GM21360 (cell line): ENCODE data around the gene CCK.
"Not testable (repeated sequence)": the region's sequence is repeated elsewhere in the genome, so short reads cannot be mapped to it uniquely, and the experiment has no call there.

Experiments used
- ATAC-seq: cut with Tn5 transposase; IDR thresholded peaks from one replicate; pipeline ENCODE4 v1.9.1; 2021; ENCODE audit warnings: mild to moderate bottlenecking, moderate library complexity; ENCODE audit not compliant: unreplicated experiment

Gene CCK, protein sequence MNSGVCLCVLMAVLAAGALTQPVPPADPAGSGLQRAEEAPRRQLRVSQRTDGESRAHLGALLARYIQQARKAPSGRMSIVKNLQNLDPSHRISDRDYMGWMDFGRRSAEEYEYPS

GRCh38 chr3:42266085-42266484 lies at the start of gene CCK:
Gene CCK, minus strand, starts transcription at chr3:42266185. Its CDS starts 2,555 bp downstream, at chr3:42263630.
- no peak for ATAC-seq

- ATAC-seq, result no peak
Observed at GRCh38 chr3:42314411-42314810, 48.4 kb upstream of the CCK start.

GRCh38 chr3:42308651-42309050 lies 42.7 kb upstream of the CCK start:
- no peak for ATAC-seq

DNA sequence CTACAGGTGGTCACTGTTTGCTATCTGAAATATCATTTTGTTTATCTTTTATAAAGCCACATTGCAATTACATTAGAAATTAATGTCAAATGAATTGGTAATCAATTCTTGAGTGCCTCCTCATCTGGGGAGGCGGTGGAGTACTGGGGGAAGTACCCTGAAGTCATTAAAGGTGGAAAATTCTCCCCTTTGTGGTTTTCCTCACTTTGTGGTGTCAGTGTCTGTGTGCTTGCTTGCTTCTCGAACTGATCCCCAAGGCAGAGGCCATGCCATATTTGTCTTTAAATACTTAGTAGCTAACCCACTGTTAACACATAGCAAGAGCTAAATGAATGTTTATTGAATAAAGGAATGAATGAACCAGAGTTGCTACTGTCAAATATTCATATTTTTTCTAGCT lies 40.5 kb upstream of the CCK start:
- no peak for ATAC-seq

DNA sequence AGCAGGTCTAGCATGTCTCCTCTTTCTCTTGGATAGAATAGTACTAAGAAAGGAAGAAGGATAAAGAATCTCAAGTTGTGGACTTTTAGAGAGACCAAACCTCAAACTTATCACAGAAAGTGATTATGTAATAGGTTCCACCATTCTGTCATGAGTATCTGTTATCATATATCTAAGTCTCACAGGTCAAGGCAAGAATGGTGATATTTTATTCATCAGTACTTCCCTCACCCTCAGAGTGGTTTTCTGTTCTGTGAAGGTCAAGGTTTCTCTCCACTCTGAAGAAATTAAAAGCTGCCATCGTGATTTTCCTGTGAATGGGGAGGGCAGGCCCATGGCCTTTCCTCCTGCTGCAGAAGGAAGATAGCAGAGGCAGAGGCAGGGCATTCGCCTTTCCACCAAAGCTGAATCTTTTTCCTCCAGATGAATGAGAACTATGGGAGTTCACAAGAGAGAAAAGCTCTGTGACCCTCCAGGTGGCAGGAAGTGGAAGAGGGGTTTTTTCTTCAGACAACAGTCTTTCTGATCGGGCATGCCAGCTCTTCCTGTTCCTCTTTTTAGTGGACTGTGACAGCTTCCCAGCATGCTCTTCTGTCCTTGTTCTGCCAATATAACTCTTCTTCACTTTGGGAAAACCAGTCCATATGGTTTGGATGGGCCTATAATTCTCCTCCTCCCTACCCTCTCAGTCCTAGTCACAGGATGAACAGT lies 37.1 kb upstream of the CCK start:
- peak; percentile 49 for ATAC-seq

DNA sequence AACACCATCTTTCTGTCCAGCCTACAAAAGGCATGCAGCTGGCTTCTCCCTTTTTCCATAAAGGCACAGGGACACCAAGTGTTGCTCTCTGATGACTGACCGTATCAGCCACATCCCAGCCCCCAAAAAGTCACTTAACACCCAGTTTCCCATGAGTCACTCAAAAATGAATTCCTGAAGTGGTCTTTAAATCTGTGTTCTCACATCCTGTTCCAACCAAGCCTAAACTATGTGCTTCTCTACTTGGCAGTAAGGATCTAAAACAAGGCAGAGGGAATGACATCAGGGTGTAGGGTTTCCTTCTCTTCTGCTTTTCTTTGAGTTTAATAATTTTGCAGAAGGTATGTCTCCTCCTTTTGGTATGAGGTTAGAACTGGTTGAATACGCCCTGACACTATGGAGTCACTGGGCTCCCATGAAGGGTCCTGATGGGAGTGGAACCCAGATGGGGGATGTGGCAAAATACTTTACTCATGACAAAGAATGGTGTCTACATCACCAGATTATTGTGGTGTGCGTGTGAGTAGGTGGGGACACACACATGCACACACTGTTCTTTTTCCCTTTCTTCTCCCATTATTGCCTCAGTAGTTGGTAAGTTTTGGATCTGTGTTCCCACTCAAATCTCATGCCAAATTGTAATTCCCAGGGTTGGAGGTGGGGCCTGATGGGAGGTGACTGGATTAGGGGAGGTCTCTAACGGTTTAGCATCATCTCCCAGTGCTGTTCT lies 35.6 kb upstream of the CCK start:
- no peak for ATAC-seq

GRCh38 chr3:42300778-42301177 lies 34.8 kb upstream of the CCK start:
- ATAC-seq, result no peak

DNA sequence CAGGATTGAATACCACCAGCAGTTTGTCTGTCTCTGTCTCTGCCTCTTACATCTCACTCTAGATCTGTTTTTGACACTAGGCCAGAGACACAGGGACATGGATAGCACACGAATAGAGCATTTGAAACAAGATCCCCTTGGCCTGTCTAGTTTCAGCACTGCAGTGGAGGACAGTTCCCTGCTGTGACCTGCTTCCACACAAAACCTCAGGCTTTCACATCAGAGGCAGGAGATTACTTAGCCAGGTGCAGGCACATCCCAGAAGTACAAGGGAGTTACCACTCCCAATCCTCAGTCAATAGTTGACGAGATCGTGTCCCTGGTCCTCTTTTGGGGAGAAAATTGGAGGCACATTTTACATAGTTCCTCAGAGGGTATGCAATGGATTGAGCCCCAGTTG lies 34.0 kb upstream of the CCK start:
- ATAC-seq, result no peak

GRCh38 chr3:42298259-42298658 lies 32.3 kb upstream of the CCK start:
- ATAC-seq, result no peak

GRCh38 chr3:42292009-42292408 lies 26.0 kb upstream of the CCK start:
- ATAC-seq, result no peak

DNA sequence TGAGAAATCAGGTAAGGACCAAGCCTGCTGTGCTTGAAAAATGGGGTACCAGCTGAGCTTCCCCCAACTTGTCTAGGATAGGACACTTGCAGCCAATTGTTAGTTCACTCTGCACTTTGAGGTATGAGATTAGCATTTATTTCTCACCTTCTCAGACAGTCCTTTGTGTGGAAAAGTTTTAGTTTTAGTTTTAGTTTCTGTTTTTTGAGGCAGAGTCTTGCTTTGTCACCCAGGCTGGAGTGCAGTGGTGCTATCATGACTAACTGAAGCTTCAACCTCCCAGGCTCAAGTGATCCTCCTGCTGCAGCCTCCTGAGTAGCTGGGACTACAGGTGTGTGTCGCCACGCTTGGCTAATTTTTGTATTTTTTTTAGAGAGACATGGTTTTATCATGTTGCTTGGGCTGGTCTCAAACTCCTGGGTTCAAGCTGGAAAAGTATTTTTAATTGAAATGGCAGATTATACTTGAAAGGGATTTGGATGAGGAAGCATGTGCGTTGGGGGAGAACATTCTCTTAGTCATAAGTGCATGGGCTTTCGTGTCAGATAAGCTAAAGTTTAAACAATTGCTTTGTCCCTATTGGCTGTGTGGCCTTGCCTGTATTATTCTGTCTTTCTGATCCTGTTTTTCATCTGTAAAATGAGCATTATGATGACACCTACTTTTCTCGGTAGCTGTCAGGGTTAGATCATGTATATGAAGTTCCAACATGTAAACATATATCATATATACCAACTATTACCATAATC lies 25.2 kb upstream of the CCK start:
- ATAC-seq, result no peak

DNA sequence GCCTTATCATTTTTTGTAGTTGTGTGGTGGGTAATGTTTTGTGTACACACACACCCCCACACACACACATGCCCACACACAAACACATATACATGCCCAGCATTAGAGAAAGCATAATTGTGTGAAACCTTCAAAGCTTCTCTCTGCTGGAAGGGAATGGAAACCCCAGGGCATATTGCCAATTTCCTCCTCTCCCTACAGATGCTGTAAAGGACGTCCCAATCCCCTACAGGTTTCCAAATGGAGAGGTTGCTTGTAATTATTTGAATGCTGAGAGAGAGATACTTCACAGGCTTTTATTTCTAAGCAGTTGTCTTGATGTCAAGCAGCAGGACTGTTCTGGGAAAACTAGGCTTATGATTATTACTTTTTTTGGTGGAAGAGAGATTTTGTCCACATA lies 23.0 kb upstream of the CCK start:
- no peak for ATAC-seq

GRCh38 chr3:42288385-42288784 lies 22.4 kb upstream of the CCK start:
- ATAC-seq, result no peak

DNA sequence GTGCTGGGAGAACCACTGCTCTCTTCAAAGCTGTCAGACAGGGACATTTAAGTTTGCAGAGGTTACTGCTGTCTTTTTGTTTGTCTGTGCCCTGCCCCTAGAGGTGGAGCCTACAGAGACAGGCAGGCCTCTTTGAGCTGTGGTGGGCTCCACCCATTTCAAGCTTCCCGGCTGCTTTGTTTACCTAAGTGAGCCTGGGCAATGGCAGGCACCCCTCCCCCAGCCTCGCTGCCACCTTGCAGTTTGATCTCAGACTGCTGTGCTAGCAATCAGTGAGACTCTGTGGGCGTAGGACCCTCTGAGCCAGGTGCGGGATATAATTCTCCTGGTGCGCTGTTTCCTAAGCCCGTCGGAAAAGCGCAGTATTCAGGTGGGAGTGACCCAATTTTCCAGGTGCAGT lies 21.4 kb upstream of the CCK start:
- not testable (repeated sequence) for ATAC-seq

DNA sequence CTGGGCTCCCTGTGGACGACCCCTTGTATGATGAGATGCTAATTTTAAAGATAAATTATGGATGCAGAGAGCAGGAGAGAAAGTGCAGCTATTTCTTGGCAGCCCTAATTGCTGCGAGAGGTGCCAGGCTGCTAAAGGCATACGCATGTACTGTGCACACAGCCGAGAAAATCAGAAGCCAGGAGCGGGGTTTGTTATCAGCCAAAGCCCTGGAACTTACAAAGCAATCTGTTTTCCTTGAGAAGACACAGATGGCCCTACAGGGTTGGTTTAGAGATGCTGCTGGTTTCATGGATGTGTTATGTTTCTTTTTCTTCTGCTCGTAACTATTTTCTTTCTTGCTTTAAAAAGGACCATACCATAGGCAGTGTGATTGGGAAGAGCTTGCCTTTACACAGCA lies 11.7 kb upstream of the CCK start:
- ATAC-seq, result no peak

DNA sequence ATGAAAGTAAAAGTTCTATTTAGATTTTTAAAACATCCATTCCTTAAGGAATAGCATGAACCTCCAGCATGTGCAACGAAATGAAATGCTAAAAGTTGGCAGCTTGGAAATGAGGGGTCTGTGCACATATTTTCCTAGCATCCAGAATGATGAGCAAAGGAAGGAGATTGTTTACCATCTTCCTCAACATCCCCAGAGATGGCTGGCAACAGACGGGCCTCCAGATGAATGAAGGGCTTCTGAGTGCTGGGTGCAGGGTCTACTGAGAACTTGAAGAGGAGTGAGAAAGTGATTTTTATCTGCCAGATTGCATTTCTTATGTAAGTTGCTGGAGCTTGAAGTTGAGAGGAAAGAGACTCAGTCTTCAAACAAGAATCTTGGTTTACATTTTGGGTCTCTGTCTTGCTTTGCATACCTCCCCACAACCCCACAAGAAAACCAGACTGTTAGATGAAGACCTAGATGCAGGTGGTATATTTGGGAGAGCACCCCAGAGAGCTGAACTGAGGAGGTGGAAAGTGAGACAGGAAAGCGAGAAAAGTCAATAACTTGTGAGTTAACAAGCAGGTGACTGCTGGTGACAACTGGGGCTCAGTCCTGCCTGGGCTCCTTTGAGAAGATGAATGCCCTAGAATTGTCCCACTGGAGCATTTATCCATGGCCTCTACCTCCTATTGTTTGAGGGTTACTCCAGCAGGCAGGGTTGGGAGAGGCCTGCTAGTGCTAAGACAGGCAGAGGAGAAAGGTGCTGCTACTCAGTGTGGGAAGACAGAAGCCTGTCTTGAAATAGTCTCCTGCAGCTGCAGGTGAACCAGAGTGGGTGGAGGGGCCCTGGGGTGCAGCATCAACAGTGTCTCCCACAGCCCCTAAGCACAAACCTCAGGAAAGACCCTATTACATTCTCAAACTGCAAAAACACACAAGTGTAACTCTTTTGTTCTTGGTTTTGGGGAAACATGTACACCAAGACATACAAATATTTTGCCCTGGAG lies 10.5 kb upstream of the CCK start:
- peak; percentile 74 for ATAC-seq

DNA sequence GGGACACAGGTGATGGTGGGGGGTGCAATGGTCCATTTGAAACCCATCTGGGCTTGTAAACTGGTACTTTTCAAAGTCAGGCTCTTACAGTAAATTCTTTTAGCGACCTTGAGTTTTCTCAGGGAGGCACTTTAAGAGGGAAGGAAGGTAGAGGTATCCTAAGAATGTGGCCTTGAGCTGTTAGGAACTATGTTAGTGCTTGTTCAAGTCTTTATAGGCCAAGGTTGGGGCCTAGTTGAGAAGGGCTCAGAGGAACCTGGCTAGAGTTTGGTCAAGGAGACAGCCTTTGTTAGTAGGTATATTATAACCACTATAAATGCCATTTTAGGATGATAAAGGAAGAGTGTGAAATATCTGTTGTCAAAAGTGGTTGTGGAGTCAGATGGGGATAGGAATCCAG lies 9.2 kb upstream of the CCK start:
- no peak for ATAC-seq

DNA sequence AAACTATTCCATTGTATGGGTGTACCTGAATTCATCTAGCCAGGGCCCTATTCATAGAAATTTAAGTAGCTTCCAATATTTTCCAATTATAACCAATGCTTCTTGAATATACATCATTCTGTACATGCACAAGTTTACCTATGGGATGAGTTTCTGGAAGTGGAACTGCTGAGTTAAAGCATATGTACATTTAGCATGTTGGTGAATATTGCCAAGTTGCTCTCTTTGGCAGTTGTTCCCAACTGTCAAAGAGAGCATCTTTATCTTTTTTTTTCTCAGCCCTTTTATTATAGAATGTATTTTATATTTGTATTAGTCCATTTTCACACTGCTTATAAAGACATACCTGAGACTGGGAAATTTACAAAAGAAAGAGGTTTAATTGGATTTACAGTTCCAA lies 8.3 kb upstream of the CCK start:
- ATAC-seq, result no peak

DNA sequence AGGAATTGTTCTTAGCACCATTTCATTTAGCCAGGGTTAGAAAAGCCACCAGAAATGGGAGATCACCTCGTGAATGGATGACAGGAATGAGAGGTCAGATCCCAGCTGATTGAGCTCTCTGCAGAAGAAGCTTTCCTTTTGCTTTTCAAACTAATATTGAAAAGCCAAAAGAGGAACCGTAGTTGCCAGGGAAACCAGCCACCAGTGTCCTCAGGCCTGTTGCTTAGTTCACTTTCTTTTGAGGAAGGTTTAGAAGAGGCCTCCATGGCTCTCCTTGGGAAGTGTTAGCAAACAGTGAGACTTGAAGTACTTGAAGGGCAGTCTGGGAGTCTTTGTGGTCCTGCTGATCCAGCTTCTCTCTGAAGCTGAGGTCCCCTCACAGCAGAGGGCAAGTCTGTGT lies 7.4 kb upstream of the CCK start:
- no peak for ATAC-seq

GRCh38 chr3:42271786-42272185 lies 5.8 kb upstream of the CCK start:
- ATAC-seq, result no peak
